Stimulated activated naive CD8-positive, alpha-beta T cell treated with anti-CD3 and anti-CD28 coated beads, Interleukin-15, Interleukin-2, amounts not matched to agents 100 U/mL and 50 U/mL, for 24 hours (primary cell): Measurements from ENCODE around the gene NDUFAF8.
A peak's percentile ranks its signal among the peaks of the same experiment; 100 is the strongest.
"Not testable (repeated sequence)": the region's sequence is repeated elsewhere in the genome, so short reads cannot be mapped to it uniquely, and the experiment has no call there.

Source experiments
- ATAC-seq: fragments of 150-1000 bp; cut with Tn5 transposase; one replicate; pipeline ENCODE4 v1.10.0; 2021
- DNase-seq: peaks from one replicate; pipeline ENCODE4 v3.0.0; 2021

NDUFAF8 gene

GRCh38 chr17:81222906-81223761, 16.0 kb upstream of the NDUFAF8 start, which contains the start of gene CEP131:
Gene CEP131 (minus strand): TSS chr17:81222965. CDS start chr17:81220056, 2,909 bp downstream.
- ATAC-seq (peak; percentile 97), DNase-seq (peak; percentile 100)

GRCh38 chr17:81223762-81224130, 15.4 kb upstream of the NDUFAF8 start:
- ATAC-seq = no peak
- no peak for DNase-seq

GRCh38 chr17:81227630-81228029, 11.5 kb upstream of the NDUFAF8 start:
- ATAC-seq, DNase-seq: not testable (repeated sequence)

GRCh38 chr17:81228420-81228819, 10.7 kb upstream of the NDUFAF8 start:
- DNase-seq = no peak
- no peak for ATAC-seq

GRCh38 chr17:81228834-81229665, 10.1 kb upstream of the NDUFAF8 start:
- DNase-seq = no peak
- no peak for ATAC-seq

- no peak for DNase-seq
- no peak for ATAC-seq
Observed at GRCh38 chr17:81229666-81229920, 9.5 kb upstream of the NDUFAF8 start.

GRCh38 chr17:81230043-81230820, 8.9 kb upstream of the NDUFAF8 start:
- DNase-seq (peak; percentile 40), ATAC-seq (no peak)

GRCh38 chr17:81231121-81231645, 7.9 kb upstream of the NDUFAF8 start:
- ATAC-seq (no peak), DNase-seq (no peak)

- ATAC-seq (no peak), DNase-seq (no peak)
Observed at GRCh38 chr17:81231766-81232581, 7.1 kb upstream of the NDUFAF8 start.

- DNase-seq = no peak
Observed at GRCh38 chr17:81232616-81233241, 6.4 kb upstream of the NDUFAF8 start.

GRCh38 chr17:81233316-81233715, 5.8 kb upstream of the NDUFAF8 start:
- no peak for DNase-seq
- ATAC-seq = no peak

More at GRCh38 chr17:81232616-81233241, 6.4 kb upstream of the NDUFAF8 start:
- ATAC-seq = peak; percentile 5

GRCh38 chr17:81233811-81234505, 5.2 kb upstream of the NDUFAF8 start:
- ATAC-seq (no peak), DNase-seq (no peak)

GRCh38 chr17:81234506-81234855, 4.6 kb upstream of the NDUFAF8 start:
- DNase-seq (no peak), ATAC-seq (no peak)

- ATAC-seq = no peak
Observed at GRCh38 chr17:81234940-81235821, 3.9 kb upstream of the NDUFAF8 start.

GRCh38 chr17:81235822-81236740, 3.0 kb upstream of the NDUFAF8 start:
- ATAC-seq = no peak
- DNase-seq = no peak

More at GRCh38 chr17:81234940-81235821, 3.9 kb upstream of the NDUFAF8 start:
- no peak for DNase-seq

- ATAC-seq (no peak), DNase-seq (no peak)
Observed at GRCh38 chr17:81236784-81237183, 2.3 kb upstream of the NDUFAF8 start.

GRCh38 chr17:81237591-81238489, 1.3 kb upstream of the NDUFAF8 start:
- DNase-seq (no peak), ATAC-seq (no peak)
